Loucy (cell line): Measurements from ENCODE around the gene SYNDIG1.

ENCODE experiments used
- EZH2phosphoT487 ChIP-seq: fragments of 200-600 bp; IDR thresholded peaks from 2 replicates; pipeline ENCODE4 v1.6.1; 2018; ENCODE audit warnings: antibody characterized with exemption, mild to moderate bottlenecking, moderate library complexity, borderline replicate concordance
- TF ChIP-seq, protein P1 (sequence below): fragments of 200-600 bp; sonication (generic); conservative IDR thresholded peaks from 2 replicates; pipeline ENCODE4 v1.5.1; 2014; ENCODE audit warnings: mild to moderate bottlenecking, antibody characterized with exemption, low read length

GRCh38 chr20:24446811-24447210 is 22.6 kb upstream of the SYNDIG1 start:
- TF ChIP-seq, protein P1, sequence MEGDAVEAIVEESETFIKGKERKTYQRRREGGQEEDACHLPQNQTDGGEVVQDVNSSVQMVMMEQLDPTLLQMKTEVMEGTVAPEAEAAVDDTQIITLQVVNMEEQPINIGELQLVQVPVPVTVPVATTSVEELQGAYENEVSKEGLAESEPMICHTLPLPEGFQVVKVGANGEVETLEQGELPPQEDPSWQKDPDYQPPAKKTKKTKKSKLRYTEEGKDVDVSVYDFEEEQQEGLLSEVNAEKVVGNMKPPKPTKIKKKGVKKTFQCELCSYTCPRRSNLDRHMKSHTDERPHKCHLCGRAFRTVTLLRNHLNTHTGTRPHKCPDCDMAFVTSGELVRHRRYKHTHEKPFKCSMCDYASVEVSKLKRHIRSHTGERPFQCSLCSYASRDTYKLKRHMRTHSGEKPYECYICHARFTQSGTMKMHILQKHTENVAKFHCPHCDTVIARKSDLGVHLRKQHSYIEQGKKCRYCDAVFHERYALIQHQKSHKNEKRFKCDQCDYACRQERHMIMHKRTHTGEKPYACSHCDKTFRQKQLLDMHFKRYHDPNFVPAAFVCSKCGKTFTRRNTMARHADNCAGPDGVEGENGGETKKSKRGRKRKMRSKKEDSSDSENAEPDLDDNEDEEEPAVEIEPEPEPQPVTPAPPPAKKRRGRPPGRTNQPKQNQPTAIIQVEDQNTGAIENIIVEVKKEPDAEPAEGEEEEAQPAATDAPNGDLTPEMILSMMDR, result no peak
- no peak for TF ChIP-seq EZH2phosphoT487
